Activated CD4-positive, alpha-beta memory T cell treated with anti-CD3 and anti-CD28 coated beads for 36 hours (primary cell): ENCODE data around the gene CHST3. TPM values are rescaled to one million over a fixed set of nuclear protein-coding genes. Genes with fewer than 3 reads are reported as not detected.

Experiments used
- CTCF ChIA-PET: fragments of 350-600 bp; sonication (Branson Sonifier 250); formaldehyde crosslinking; loops from one replicate; lab custom pipeline; 2021; ENCODE audit warnings: antibody characterized with exemption, inconsistent platforms; lab: Charles Lee
- POLR2A ChIA-PET: fragments of 350-600 bp; sonication (Branson Sonifier 250); formaldehyde crosslinking; loops from one replicate; lab custom pipeline; 2021; ENCODE audit warnings: antibody characterized with exemption; lab: Charles Lee
- DNase-seq: peaks from one replicate; pipeline ENCODE4 v3.0.0-alpha.2; 2020
- H3K27ac Mint-ChIP-seq: one replicate; pipeline ENCODE4 v1.8.0; 2021; ENCODE audit warnings: mixed read lengths
- H3K27me3 Mint-ChIP-seq: one replicate; pipeline ENCODE4 v1.8.0; 2021; ENCODE audit warnings: mixed read lengths
- H3K36me3 Mint-ChIP-seq: one replicate; pipeline ENCODE4 v1.8.0; 2021; ENCODE audit warnings: mixed read lengths
- H3K4me1 Mint-ChIP-seq: one replicate; pipeline ENCODE4 v1.8.0; 2021; ENCODE audit warnings: low read depth, mixed read lengths
- H3K4me3 Mint-ChIP-seq: one replicate; pipeline ENCODE4 v1.8.0; 2021; ENCODE audit warnings: mild to moderate bottlenecking, mixed read lengths
- H3K9me3 Mint-ChIP-seq: one replicate; pipeline ENCODE4 v1.8.0; 2021; ENCODE audit warnings: mixed read lengths
- intact Hi-C: fragments of 100-400 bp; cut with micrococcal nuclease; formaldehyde crosslinking; loops from one replicate; pipeline ENCODE4 v1.15.1; 2023
- total RNA-seq, 2 experiments: library from RNA; stranded (reverse); gene quantifications; one replicate each; pipeline ENCODE4 v1.2.3, GENCODE V29; 2021

The CHST3 gene
- total RNA-seq, 2 experiments from 2014 or later: 0.19 to 0.31 TPM

GRCh38 chr10:71968553-71969474 is 4.6 kb downstream of the CHST3 start:
- no peaks in the 10 kb centered on the region for H3K36me3 Mint-ChIP-seq
- H3K4me3 Mint-ChIP-seq: no peak overlapping the region
- ChIA-PET CTCF (interaction anchor here (0.6 to 1.6 kb wide), 3 partner anchors 12 to 80 kb away, joined by 3 to 5 read pairs (median 4); no protein-coding TSS in a partner anchor), POLR2A (no interaction called here)
- peaks cover 28% of the 10 kb centered on the region for H3K27me3 Mint-ChIP-seq
- DNase-seq: no peak
- H3K4me1 Mint-ChIP-seq: peaks cover 18% of the 10 kb centered on the region
- H3K9me3 Mint-ChIP-seq: no peaks in the 10 kb centered on the region
- intact Hi-C loops: loop anchor here (10.0 kb wide), 1 partner anchor 366 kb away; no protein-coding TSS in a partner anchor
- H3K27ac Mint-ChIP-seq: no peak overlapping the region

- no peak overlapping the region for H3K27ac Mint-ChIP-seq
- H3K27me3 Mint-ChIP-seq: peaks cover 24% of the 10 kb centered on the region
- no peaks in the 10 kb centered on the region for H3K9me3 Mint-ChIP-seq
- H3K4me3 Mint-ChIP-seq: no peak overlapping the region
- H3K4me1 Mint-ChIP-seq: peaks cover 26% of the 10 kb centered on the region
- no peaks in the 10 kb centered on the region for H3K36me3 Mint-ChIP-seq
- ChIA-PET POLR2A (no interaction called here), CTCF (interaction anchor here (1.0 kb wide), 1 partner anchor 74 kb away, joined by 4 read pairs; no protein-coding TSS in a partner anchor)
- intact Hi-C loops: loop anchor here (10.0 kb wide), 1 partner anchor 365 kb away; no protein-coding TSS in a partner anchor
- DNase-seq: no peak
These were observed 5.7 kb downstream of the CHST3 start for GRCh38 chr10:71969929-71970328.

- intact Hi-C loops: no loop called here
- ChIA-PET POLR2A (interaction anchor here (1.2 kb wide), 1 partner anchor 20 kb away, joined by 3 read pairs; no protein-coding TSS in a partner anchor), CTCF (interaction anchor here (1.0 kb wide), 1 partner anchor 74 kb away, joined by 4 read pairs; no protein-coding TSS in a partner anchor)
- Mint-ChIP-seq H3K36me3 (no peaks in the 10 kb centered on the region), H3K4me3 (no peak overlapping the region), H3K4me1 (peaks cover 25% of the 10 kb centered on the region), H3K27ac (no peak overlapping the region), H3K27me3 (peaks cover 20% of the 10 kb centered on the region), H3K9me3 (no peaks in the 10 kb centered on the region)
- no peak for DNase-seq
These were observed 6.1 kb downstream of the CHST3 start for GRCh38 chr10:71970331-71970730.

GRCh38 chr10:71970869-71971268 is 6.7 kb downstream of the CHST3 start:
- ChIA-PET POLR2A (interaction anchor here (1.2 kb wide), 1 partner anchor 19 kb away, joined by 3 read pairs; no protein-coding TSS in a partner anchor), CTCF (interaction anchor here (0.6 to 2.2 kb wide), 4 partner anchors 43 to 77 kb away, joined by 3 to 6 read pairs (median 4); no protein-coding TSS in a partner anchor)
- intact Hi-C loops: no loop called here
- Mint-ChIP-seq H3K9me3 (no peaks in the 10 kb centered on the region), H3K27me3 (peaks cover 15% of the 10 kb centered on the region), H3K4me1 (peaks cover 23% of the 10 kb centered on the region), H3K36me3 (no peaks in the 10 kb centered on the region), H3K4me3 (no peak overlapping the region), H3K27ac (no peak overlapping the region)
- no peak for DNase-seq

- H3K27me3 Mint-ChIP-seq: peaks cover 11% of the 10 kb centered on the region
- H3K27ac Mint-ChIP-seq: no peak overlapping the region
- no peaks in the 10 kb centered on the region for H3K36me3 Mint-ChIP-seq
- ChIA-PET CTCF (interaction anchor here (0.6 to 2.2 kb wide), 3 partner anchors 42 to 77 kb away, joined by 3 to 6 read pairs (median 3); no protein-coding TSS in a partner anchor), POLR2A (interaction anchor here (1.2 kb wide), 1 partner anchor 19 kb away, joined by 3 read pairs; no protein-coding TSS in a partner anchor)
- H3K4me3 Mint-ChIP-seq: no peak overlapping the region
- no peaks in the 10 kb centered on the region for H3K9me3 Mint-ChIP-seq
- no peak for DNase-seq
- intact Hi-C loops: no loop called here
- peaks cover 23% of the 10 kb centered on the region for H3K4me1 Mint-ChIP-seq
These were observed 7.1 kb downstream of the CHST3 start for GRCh38 chr10:71971311-71971731.

GRCh38 chr10:71971769-71972555 is 7.8 kb downstream of the CHST3 start:
- Mint-ChIP-seq H3K27me3 (peaks cover 8% of the 10 kb centered on the region), H3K4me1 (peaks cover 23% of the 10 kb centered on the region)
- POLR2A ChIA-PET: no interaction called here

GRCh38 chr10:71972746-71973695 is 8.8 kb downstream of the CHST3 start:
- H3K27ac Mint-ChIP-seq: no peak overlapping the region
- CTCF ChIA-PET: interaction anchor here (1.5 to 2.8 kb wide), 5 partner anchors 12 to 77 kb away, joined by 6 to 15 read pairs (median 8); no protein-coding TSS in a partner anchor
- H3K4me3 Mint-ChIP-seq: no peak overlapping the region

More at GRCh38 chr10:71971769-71972555, 7.8 kb downstream of the CHST3 start:
- no peaks in the 10 kb centered on the region for H3K36me3 Mint-ChIP-seq
- H3K27ac Mint-ChIP-seq: no peak overlapping the region
- H3K9me3 Mint-ChIP-seq: no peaks in the 10 kb centered on the region
- intact Hi-C loops: no loop called here
- no peak for DNase-seq
- no peak overlapping the region for H3K4me3 Mint-ChIP-seq
- CTCF ChIA-PET: interaction anchor here (1.3 to 2.2 kb wide), 2 partner anchors 76 to 77 kb away, joined by 3 to 6 read pairs; no protein-coding TSS in a partner anchor

GRCh38 chr10:71973777-71974488 is 9.7 kb downstream of the CHST3 start:
- intact Hi-C loops: loop anchor here (1.0 kb wide), 2 partner anchors 8 to 11 kb away; no protein-coding TSS in a partner anchor
- H3K4me3 Mint-ChIP-seq: no peak overlapping the region
- POLR2A ChIA-PET: interaction anchor here (1.0 to 1.4 kb wide), 2 partner anchors 77 to 115 kb away, joined by 3 to 4 read pairs; no protein-coding TSS in a partner anchor

More at GRCh38 chr10:71972746-71973695, 8.8 kb downstream of the CHST3 start:
- Mint-ChIP-seq H3K36me3 (no peaks in the 10 kb centered on the region), H3K27me3 (peaks cover 4% of the 10 kb centered on the region), H3K4me1 (peaks cover 23% of the 10 kb centered on the region), H3K9me3 (no peaks in the 10 kb centered on the region)
- POLR2A ChIA-PET: no interaction called here
- no peak for DNase-seq
- intact Hi-C loops: no loop called here

GRCh38 chr10:71974489-71975021 is 10.4 kb downstream of the CHST3 start:
- intact Hi-C loops: loop anchor here (1.0 kb wide), 2 partner anchors 8 to 11 kb away; no protein-coding TSS in a partner anchor
- Mint-ChIP-seq H3K27ac (peak overlapping the region; percentile 38), H3K4me3 (no peak overlapping the region), H3K4me1 (peaks cover 23% of the 10 kb centered on the region), H3K36me3 (no peaks in the 10 kb centered on the region), H3K9me3 (no peaks in the 10 kb centered on the region), H3K27me3 (no peaks in the 10 kb centered on the region)
- ChIA-PET POLR2A (interaction anchor here (1.0 to 1.4 kb wide), 2 partner anchors 78 to 114 kb away, joined by 3 to 4 read pairs; no protein-coding TSS in a partner anchor), CTCF (interaction anchor here (1.2 to 2.8 kb wide), 5 partner anchors 10 to 78 kb away, joined by 6 to 15 read pairs (median 8); no protein-coding TSS in a partner anchor)
- DNase-seq: peak; percentile 81

More at GRCh38 chr10:71973777-71974488, 9.7 kb downstream of the CHST3 start:
- H3K27ac Mint-ChIP-seq: peak overlapping the region; percentile 38
- H3K36me3 Mint-ChIP-seq: no peaks in the 10 kb centered on the region
- DNase-seq: peak; percentile 17
- no peaks in the 10 kb centered on the region for H3K27me3 Mint-ChIP-seq
- no peaks in the 10 kb centered on the region for H3K9me3 Mint-ChIP-seq
- CTCF ChIA-PET: interaction anchor here (1.2 to 2.8 kb wide), 5 partner anchors 11 to 78 kb away, joined by 6 to 15 read pairs (median 8); no protein-coding TSS in a partner anchor
- H3K4me1 Mint-ChIP-seq: peaks cover 23% of the 10 kb centered on the region
